SU-DHL-6 (cell line): ENCODE data around the gene FBLN2.

Experiments
- H2AFZ ChIP-seq: fragments of 200-600 bp; sonication (generic); 2 replicates; pipeline ENCODE4 v1.6.1; 2014; ENCODE audit warnings: low read depth, mild to moderate bottlenecking, moderate library complexity, mixed read lengths, antibody characterized with exemption, low read length; ENCODE audit not compliant: severe bottlenecking
- H3F3A ChIP-seq: fragments of 200-600 bp; shearing (Covaris generic); 2 replicates; pipeline ENCODE4 v1.6.0; 2016; ENCODE audit warnings: antibody characterized with exemption, mild to moderate bottlenecking; ENCODE audit not compliant: insufficient read depth
- H3K27ac ChIP-seq: fragments of 200-600 bp; sonication (generic); 2 replicates; pipeline ENCODE4 v1.5.1; 2016; ENCODE audit warnings: low read depth, mild to moderate bottlenecking, low read length, moderate library complexity, mixed read lengths
- H3K27me3 ChIP-seq: fragments of 200-600 bp; sonication (generic), shearing (Covaris generic); 2 replicates; pipeline ENCODE4 v1.6.0; 2014; ENCODE audit warnings: mild to moderate bottlenecking, low read length
- H3K36me3 ChIP-seq: fragments of 200-600 bp; sonication (generic); 2 replicates; pipeline ENCODE4 v1.6.1; 2014; ENCODE audit warnings: mild to moderate bottlenecking, low read length, mixed read lengths
- H3K4me2 ChIP-seq: fragments of 300-600, 200-600 bp; shearing (Covaris generic), sonication (generic); 2 replicates; pipeline ENCODE4 v1.6.0; 2014; ENCODE audit warnings: low read length, low read depth, mild to moderate bottlenecking; ENCODE audit not compliant: poor library complexity, severe bottlenecking
- H3K4me3 ChIP-seq: fragments of 200-600 bp; sonication (generic); 2 replicates; pipeline ENCODE4 v1.5.1; 2014; ENCODE audit warnings: antibody characterized with exemption, low read length, mild to moderate bottlenecking, mixed read lengths; ENCODE audit not compliant: insufficient read depth, poor library complexity, severe bottlenecking
- H3K79me2 ChIP-seq: fragments of 200-600 bp; sonication (generic); 2 replicates; pipeline ENCODE4 v1.6.1; 2014; ENCODE audit warnings: mild to moderate bottlenecking, low read length, moderate library complexity; ENCODE audit not compliant: insufficient read depth
- H3K9ac ChIP-seq: fragments of 200-600 bp; sonication (generic); 2 replicates; pipeline ENCODE4 v1.7.0; 2014; ENCODE audit warnings: mild to moderate bottlenecking, low read length
- H3K9me2 ChIP-seq: fragments of 200-600 bp; sonication (generic); replicated peaks from 2 replicates; pipeline ENCODE4 v1.6.1; 2014; ENCODE audit warnings: low read length; ENCODE audit not compliant: insufficient read depth
- H3K9me3 ChIP-seq: fragments of 200-600 bp; sonication (generic); 2 replicates; pipeline ENCODE4 v1.6.1; 2014; ENCODE audit warnings: low read length, mixed read lengths; ENCODE audit not compliant: insufficient read depth
- H4K20me1 ChIP-seq: fragments of 200-600 bp; sonication (generic); 2 replicates; pipeline ENCODE4 v1.6.1; 2014; ENCODE audit warnings: low read depth, mild to moderate bottlenecking, antibody characterized with exemption, low read length, moderate library complexity, mixed read lengths
- EZH2phosphoT487 ChIP-seq: fragments of 200-600 bp; sonication (generic), shearing (Covaris generic); conservative IDR thresholded peaks from 2 replicates; pipeline ENCODE4 v1.6.1; 2018; ENCODE audit warnings: mild to moderate bottlenecking, antibody characterized with exemption, low read length, moderate library complexity, mixed read lengths
- TF ChIP-seq, protein P1 (sequence below): fragments of 200-600 bp; sonication (generic); IDR thresholded peaks from one replicate; pipeline ENCODE4 v1.5.1; 2017; ENCODE audit warnings: antibody characterized with exemption, mild to moderate bottlenecking, low read length, moderate library complexity; ENCODE audit not compliant: insufficient read depth, poor library complexity, severe bottlenecking

Gene FBLN2

GRCh38 chr3:13569201-13569600, 20.3 kb downstream of the FBLN2 start:
- no peaks in the 10 kb centered on the region for H3K79me2 ChIP-seq
- no peak overlapping the region for H3K4me3 ChIP-seq
- no peaks in the 10 kb centered on the region for H3F3A ChIP-seq
- no peaks in the 10 kb centered on the region for H3K9me2 ChIP-seq
- H2AFZ ChIP-seq: no peak overlapping the region
- TF ChIP-seq, protein P1, sequence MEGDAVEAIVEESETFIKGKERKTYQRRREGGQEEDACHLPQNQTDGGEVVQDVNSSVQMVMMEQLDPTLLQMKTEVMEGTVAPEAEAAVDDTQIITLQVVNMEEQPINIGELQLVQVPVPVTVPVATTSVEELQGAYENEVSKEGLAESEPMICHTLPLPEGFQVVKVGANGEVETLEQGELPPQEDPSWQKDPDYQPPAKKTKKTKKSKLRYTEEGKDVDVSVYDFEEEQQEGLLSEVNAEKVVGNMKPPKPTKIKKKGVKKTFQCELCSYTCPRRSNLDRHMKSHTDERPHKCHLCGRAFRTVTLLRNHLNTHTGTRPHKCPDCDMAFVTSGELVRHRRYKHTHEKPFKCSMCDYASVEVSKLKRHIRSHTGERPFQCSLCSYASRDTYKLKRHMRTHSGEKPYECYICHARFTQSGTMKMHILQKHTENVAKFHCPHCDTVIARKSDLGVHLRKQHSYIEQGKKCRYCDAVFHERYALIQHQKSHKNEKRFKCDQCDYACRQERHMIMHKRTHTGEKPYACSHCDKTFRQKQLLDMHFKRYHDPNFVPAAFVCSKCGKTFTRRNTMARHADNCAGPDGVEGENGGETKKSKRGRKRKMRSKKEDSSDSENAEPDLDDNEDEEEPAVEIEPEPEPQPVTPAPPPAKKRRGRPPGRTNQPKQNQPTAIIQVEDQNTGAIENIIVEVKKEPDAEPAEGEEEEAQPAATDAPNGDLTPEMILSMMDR: no peak
- TF ChIP-seq EZH2phosphoT487: no peak
- H4K20me1 ChIP-seq: no peaks in the 10 kb centered on the region
- no peak overlapping the region for H3K27ac ChIP-seq
- H3K4me2 ChIP-seq: no peak overlapping the region
- H3K9me3 ChIP-seq: no peaks in the 10 kb centered on the region
- no peaks in the 10 kb centered on the region for H3K27me3 ChIP-seq
- H3K36me3 ChIP-seq: no peaks in the 10 kb centered on the region
- H3K9ac ChIP-seq: no peak overlapping the region

GRCh38 chr3:13569641-13570390, 20.9 kb downstream of the FBLN2 start:
- Histone ChIP-seq H4K20me1 (no peaks in the 10 kb centered on the region), H3K4me3 (no peak overlapping the region), H3K9ac (no peak overlapping the region), H3K27ac (no peak overlapping the region), H3K9me2 (no peaks in the 10 kb centered on the region), H3K27me3 (no peaks in the 10 kb centered on the region), H3K36me3 (no peaks in the 10 kb centered on the region), H2AFZ (no peak overlapping the region), H3K79me2 (no peaks in the 10 kb centered on the region), H3K4me2 (no peak overlapping the region), H3F3A (no peaks in the 10 kb centered on the region), H3K9me3 (no peaks in the 10 kb centered on the region)
- TF ChIP-seq, protein P1: no peak
- no peak for TF ChIP-seq EZH2phosphoT487

GRCh38 chr3:13570391-13571194, 21.7 kb downstream of the FBLN2 start:
- H3K9me3 ChIP-seq: no peaks in the 10 kb centered on the region
- no peaks in the 10 kb centered on the region for H3K36me3 ChIP-seq
- no peaks in the 10 kb centered on the region for H4K20me1 ChIP-seq
- no peak for TF ChIP-seq EZH2phosphoT487
- TF ChIP-seq, protein P1: no peak
- no peak overlapping the region for H3K4me3 ChIP-seq
- no peaks in the 10 kb centered on the region for H3K9me2 ChIP-seq
- H2AFZ ChIP-seq: no peak overlapping the region
- H3F3A ChIP-seq: no peaks in the 10 kb centered on the region
- H3K27ac ChIP-seq: no peak overlapping the region
- no peaks in the 10 kb centered on the region for H3K79me2 ChIP-seq
- no peak overlapping the region for H3K9ac ChIP-seq
- no peaks in the 10 kb centered on the region for H3K27me3 ChIP-seq
- H3K4me2 ChIP-seq: no peak overlapping the region
